C4-2B (cell line): ENCODE measurements around the gene SLC25A21.
A peak's percentile ranks its signal among the peaks of the same experiment; 100 is the strongest.

Source experiments
- H3K27ac ChIP-seq: fragments of 450-650 bp; 2 replicates; pipeline ENCODE4 v1.5.1; 2017
- ZFX ChIP-seq: fragments of 450-650 bp; IDR thresholded peaks from 2 replicates; pipeline ENCODE4 v1.6.1; 2017
- TF ChIP-seq, protein P1 (sequence below): fragments of 450-650 bp; conservative IDR thresholded peaks from 2 replicates; pipeline ENCODE4 v1.5.1; 2017; ENCODE audit warnings: mild to moderate bottlenecking

The SLC25A21 gene

GRCh38 chr14:36942522-36943245, 229.7 kb downstream of the SLC25A21 start:
- no peak for TF ChIP-seq ZFX
- TF ChIP-seq, protein P1, sequence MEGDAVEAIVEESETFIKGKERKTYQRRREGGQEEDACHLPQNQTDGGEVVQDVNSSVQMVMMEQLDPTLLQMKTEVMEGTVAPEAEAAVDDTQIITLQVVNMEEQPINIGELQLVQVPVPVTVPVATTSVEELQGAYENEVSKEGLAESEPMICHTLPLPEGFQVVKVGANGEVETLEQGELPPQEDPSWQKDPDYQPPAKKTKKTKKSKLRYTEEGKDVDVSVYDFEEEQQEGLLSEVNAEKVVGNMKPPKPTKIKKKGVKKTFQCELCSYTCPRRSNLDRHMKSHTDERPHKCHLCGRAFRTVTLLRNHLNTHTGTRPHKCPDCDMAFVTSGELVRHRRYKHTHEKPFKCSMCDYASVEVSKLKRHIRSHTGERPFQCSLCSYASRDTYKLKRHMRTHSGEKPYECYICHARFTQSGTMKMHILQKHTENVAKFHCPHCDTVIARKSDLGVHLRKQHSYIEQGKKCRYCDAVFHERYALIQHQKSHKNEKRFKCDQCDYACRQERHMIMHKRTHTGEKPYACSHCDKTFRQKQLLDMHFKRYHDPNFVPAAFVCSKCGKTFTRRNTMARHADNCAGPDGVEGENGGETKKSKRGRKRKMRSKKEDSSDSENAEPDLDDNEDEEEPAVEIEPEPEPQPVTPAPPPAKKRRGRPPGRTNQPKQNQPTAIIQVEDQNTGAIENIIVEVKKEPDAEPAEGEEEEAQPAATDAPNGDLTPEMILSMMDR = no peak; the same call in none of the 2 replicates
- H3K27ac ChIP-seq = no peak overlapping the region

- H3K27ac ChIP-seq = no peak overlapping the region
- no peak for TF ChIP-seq ZFX
- TF ChIP-seq, protein P1 = peak; percentile 99
Observed at GRCh38 chr14:36941783-36942521, 230.5 kb downstream of the SLC25A21 start.

DNA sequence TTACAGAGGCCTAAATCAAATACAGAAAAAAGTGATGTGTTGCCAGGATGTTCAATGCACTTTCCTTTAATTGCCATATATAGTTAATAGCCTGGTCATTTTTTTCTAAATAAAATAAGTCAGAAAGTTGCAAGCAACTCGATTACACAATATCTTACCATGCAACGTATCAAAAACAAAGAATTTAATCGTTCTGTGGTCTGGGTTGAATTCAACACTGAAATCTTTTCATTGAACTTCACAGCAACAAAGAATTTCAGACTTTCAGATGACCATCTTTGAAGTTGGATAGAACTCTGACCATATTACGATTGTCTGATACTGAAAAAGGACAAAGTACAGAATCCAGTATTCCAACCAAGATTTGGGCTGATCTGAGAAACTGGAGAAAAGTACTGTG, 231.9 kb downstream of the SLC25A21 start:
- H3K27ac ChIP-seq = no peak overlapping the region
- TF ChIP-seq, protein P1 = no peak
- no peak for TF ChIP-seq ZFX

DNA sequence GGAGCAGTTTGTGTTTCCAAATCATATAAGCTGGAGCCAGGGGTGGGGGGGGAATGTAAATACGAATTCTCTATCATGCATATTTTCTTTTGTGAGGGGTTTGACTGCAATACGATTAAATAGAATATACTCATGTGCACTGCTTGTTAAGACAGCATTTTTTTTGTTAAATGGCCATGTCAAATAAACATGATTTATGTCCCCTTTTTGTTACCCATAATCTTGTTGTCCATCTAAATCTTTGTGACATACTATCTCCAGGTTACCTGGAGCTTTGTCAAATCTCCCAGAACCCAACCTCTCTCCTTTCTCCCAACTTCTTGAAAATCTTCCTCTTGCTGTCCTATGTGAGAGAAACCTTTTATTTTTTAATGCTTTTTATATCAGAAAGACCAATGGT, 233.1 kb downstream of the SLC25A21 start:
- TF ChIP-seq ZFX = no peak
- TF ChIP-seq, protein P1 = no peak
- H3K27ac ChIP-seq = no peak overlapping the region

DNA sequence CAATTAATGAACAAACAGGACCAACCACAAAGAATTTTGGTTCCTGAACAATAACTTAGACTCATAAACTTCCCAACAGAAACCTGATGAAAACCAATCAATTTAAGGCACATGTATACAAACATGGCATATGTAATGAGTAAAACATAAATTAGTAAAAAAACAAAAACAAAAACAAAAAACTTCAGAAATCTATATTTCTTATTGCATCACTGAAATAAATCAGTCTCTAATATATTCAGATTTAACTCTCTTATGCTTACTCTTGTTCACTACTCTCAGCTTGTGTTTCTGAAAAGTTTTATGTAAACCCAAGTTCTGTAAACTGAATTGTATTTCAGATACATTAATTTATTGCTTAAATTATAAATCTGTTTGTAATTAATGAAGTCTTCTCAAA, 233.7 kb downstream of the SLC25A21 start:
- TF ChIP-seq ZFX = no peak
- TF ChIP-seq, protein P1 = no peak

DNA sequence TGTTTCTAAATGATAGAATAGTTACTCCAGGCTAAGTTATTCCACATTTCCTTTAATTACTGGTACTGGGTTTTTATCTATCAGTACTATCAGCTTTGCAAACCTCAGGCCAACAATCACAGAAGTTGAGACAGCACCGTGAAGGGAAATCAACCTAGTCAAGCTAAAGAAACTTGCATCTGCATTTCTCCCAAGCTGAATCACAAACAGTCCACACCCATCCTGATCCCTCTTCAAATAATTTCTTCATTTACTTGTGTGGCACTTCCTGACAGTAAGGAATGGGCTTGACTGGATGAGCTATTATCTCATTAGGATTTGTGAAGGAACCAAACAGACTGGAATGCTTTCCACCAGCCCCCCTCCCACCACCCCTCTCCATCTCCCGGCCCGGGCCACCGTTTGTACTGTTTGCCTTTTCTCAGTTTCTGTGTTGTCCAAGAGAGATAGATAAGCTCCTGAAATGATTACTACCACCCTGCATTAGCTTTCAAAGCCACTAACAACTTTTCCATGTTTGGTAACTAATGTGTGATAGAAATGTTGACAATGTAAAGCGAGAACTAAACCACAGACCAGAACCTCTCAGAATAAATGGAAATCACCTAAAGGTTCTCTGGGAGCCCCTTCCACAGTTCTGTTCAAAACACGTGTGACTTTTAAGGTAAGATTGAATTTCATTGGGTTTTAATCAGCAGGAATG, 236.3 kb downstream of the SLC25A21 start:
- H3K27ac ChIP-seq = no peak overlapping the region
- TF ChIP-seq ZFX = no peak
- TF ChIP-seq, protein P1 = no peak

More for the DNA sequence above, 233.7 kb downstream of the SLC25A21 start:
- no peak overlapping the region for H3K27ac ChIP-seq

DNA sequence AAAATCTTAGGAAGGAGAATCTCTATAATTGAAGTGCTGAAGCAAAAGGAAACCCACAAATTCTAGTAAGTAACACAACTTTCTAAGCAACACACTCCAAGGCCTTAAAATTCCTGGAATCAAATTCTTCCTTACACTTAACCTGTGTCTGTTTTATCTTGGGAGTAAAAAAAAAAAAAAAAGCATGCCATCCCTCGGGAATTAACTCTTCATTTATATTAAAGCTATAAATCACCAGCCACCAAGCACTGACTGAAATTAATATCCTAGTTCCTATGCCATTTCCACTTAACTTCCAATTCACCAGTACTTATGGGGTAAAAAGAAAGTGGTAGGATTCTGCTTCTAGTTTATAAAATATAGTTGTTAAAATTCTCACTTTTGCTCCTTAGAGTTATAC, 238.1 kb downstream of the SLC25A21 start:
- no peak for TF ChIP-seq ZFX
- TF ChIP-seq, protein P1 = no peak
- H3K27ac ChIP-seq = no peak overlapping the region
